22Rv1 (cell line): ENCODE results near the gene SETD4.

Source experiments
- H3K27ac ChIP-seq: fragments of 450-650 bp; 2 replicates; pipeline ENCODE4 v1.5.1; 2017
- CTCF ChIP-seq: fragments of 450-650 bp; IDR thresholded peaks from 2 replicates; pipeline ENCODE4 v1.5.1; 2017; ENCODE audit warnings: mild to moderate bottlenecking
- ZFX ChIP-seq: fragments of 450-650 bp; IDR thresholded peaks from 2 replicates; pipeline ENCODE4 v1.6.1; 2017; ENCODE audit warnings: antibody characterized with exemption, borderline replicate concordance

The SETD4 gene

GRCh38 chr21:36040389-36040788 is 19.9 kb downstream of the SETD4 start:
- no peak for TF ChIP-seq CTCF
- H3K27ac ChIP-seq, result no peak overlapping the region

- no peak overlapping the region for H3K27ac ChIP-seq
- TF ChIP-seq ZFX (no peak), CTCF (no peak)
Measured at GRCh38 chr21:36039861-36040260, 20.5 kb downstream of the SETD4 start.

GRCh38 chr21:36038701-36039497 is 21.4 kb downstream of the SETD4 start:
- TF ChIP-seq CTCF, result no peak
- no peak for TF ChIP-seq ZFX
- no peak overlapping the region for H3K27ac ChIP-seq

GRCh38 chr21:36035381-36035791 is 24.9 kb downstream of the SETD4 start:
- no peak overlapping the region for H3K27ac ChIP-seq

DNA sequence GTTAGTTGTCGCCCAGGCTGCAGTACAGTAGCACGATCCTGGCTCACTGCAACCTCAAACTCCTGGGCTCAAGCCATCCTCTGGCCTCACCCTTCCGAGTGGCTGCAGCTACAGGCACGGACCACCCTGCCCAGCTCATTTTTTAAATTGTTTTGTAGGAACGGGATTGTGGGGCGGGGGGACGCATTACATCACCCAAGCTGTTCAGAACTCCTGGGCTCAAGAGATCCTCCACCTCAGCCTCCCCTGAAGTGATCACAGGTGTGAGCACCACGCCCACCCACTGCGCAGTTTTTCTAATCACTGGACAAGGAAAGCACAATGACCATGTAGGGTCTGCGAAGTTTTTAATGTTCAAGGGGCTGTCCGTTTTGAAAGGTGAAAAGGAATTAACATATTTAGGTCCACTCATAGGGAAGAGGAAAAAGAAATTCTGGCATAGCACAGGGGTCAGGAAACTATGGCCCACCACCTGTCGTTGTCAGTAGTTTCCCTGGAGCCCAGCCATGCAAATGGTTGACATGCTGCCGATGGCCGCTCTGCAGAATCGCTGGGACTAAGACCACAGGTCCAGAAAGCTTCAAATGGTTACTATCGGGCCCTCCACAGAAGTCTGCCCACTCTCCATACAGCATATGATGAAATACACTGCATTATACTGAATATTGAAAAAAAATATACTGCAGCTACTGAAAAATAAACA is 26.0 kb downstream of the SETD4 start:
- TF ChIP-seq CTCF (no peak), ZFX (no peak)
- no peak overlapping the region for H3K27ac ChIP-seq

More at GRCh38 chr21:36035381-36035791, 24.9 kb downstream of the SETD4 start:
- no peak for TF ChIP-seq ZFX
- no peak for TF ChIP-seq CTCF

DNA sequence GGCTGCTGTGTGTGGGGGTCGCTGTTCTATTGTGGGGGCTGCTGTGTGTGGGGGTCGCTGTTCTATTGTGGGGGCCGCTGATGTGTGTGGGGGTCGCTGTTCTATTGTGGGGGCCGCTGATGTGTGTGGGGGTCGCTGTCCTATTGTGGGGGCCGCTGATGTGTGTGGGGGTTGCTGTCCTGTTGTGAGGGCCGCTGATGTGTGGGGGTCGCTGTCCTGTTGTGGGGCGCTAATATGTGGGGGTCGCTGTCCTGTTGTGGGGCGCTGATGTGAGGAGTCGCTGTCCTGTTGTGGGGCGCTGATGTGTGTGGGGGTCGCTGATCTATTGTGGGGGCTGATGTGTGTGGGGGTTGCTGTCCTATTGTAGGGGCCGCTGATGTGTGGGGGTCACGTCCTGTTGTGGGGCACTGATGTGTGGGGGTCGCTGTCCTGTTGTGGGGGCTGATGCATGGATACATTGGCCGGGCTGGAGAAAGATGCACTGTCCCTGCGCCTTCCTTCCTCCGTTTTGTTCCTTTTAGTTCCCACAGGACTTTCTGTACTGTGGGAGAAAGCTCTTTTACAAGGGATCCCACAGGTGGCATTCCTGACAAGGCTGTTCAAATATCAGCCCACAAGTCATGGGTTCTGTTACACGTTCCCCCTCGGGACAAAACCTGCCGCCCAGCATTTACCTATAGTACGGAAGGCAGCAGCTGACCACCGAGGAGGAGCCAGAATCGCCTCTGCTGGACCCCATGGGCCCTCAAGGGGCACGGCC is 27.5 kb downstream of the SETD4 start:
- no peak for TF ChIP-seq ZFX
- no peak for TF ChIP-seq CTCF
- no peak overlapping the region for H3K27ac ChIP-seq
